ENCODE measurements around the gene CAMK2A. TPM values are rescaled to one million over a fixed set of nuclear protein-coding genes. Genes with fewer than 3 reads are reported as not detected.

Gene CAMK2A
- total and polyA plus RNA-seq, 2 donors: 0.09 to 0.39 TPM

GRCh38 chr5:150297934-150298595 is 8.5 kb upstream of the CAMK2A start:
- Histone ChIP-seq H3K36me3 (ENCODE audit: control insufficient read depth in 2 of 2, insufficient read depth in 2 of 2, low read length in 1 of 2) (no peaks in the 10 kb centered on the region), H3K9me3 (ENCODE audit: control insufficient read depth in 2 of 2, insufficient read depth in 1 of 2, low read length in 1 of 2) (no peaks in the 10 kb centered on the region), H3K27me3 (ENCODE audit: control insufficient read depth in 2 of 2, insufficient read depth in 1 of 2, low read length in 1 of 2) (peaks cover 14 to 37% of the 10 kb centered on the region in 2 donors), H3K4me1 (ENCODE audit: control insufficient read depth in 2 of 2, insufficient read depth in 2 of 2, low read length in 2 of 2) (peaks cover 0 to 7% of the 10 kb centered on the region in 2 donors), H3K4me3 (ENCODE audit: low read length in 2 of 2) (no peak overlapping the region), H3K27ac (ENCODE audit: low read depth in 1 of 2, low read length in 1 of 2) (no peak overlapping the region)
- 96% methylated on average over 31 of the region's 31 CpGs for WGBS
- no peak for DNase-seq (ENCODE audit: low read depth in 6 of 9, low spot score in 9 of 9)

GRCh38 chr5:150297236-150297890 is 7.8 kb upstream of the CAMK2A start:
- Histone ChIP-seq H3K4me1 (ENCODE audit: control insufficient read depth in 2 of 2, insufficient read depth in 2 of 2, low read length in 2 of 2) (peaks cover 0 to 5% of the 10 kb centered on the region in 2 donors), H3K9me3 (ENCODE audit: control insufficient read depth in 2 of 2, insufficient read depth in 1 of 2, low read length in 1 of 2) (no peaks in the 10 kb centered on the region), H3K27me3 (ENCODE audit: control insufficient read depth in 2 of 2, insufficient read depth in 1 of 2, low read length in 1 of 2) (peaks cover 7 to 30% of the 10 kb centered on the region in 2 donors), H3K4me3 (ENCODE audit: low read length in 2 of 2) (no peak overlapping the region), H3K36me3 (ENCODE audit: control insufficient read depth in 2 of 2, insufficient read depth in 2 of 2, low read length in 1 of 2) (no peaks in the 10 kb centered on the region), H3K27ac (ENCODE audit: low read depth in 1 of 2, low read length in 1 of 2) (no peak overlapping the region)
- WGBS: 98% methylated on average over 36 of the region's 36 CpGs
- DNase-seq (ENCODE audit: low read depth in 6 of 9, low spot score in 9 of 9): no peak

GRCh38 chr5:150296496-150296895 is 6.9 kb upstream of the CAMK2A start:
- DNase-seq (ENCODE audit: low read depth in 6 of 9, low spot score in 9 of 9): no peak

GRCh38 chr5:150295741-150296486 is 6.3 kb upstream of the CAMK2A start:
- H3K4me3 ChIP-seq (ENCODE audit: low read length in 2 of 2): no peak overlapping the region
- DNase-seq (ENCODE audit: low read depth in 6 of 9, low spot score in 9 of 9): no peak
- no peaks in the 10 kb centered on the region for H3K9me3 ChIP-seq (ENCODE audit: control insufficient read depth in 2 of 2, insufficient read depth in 1 of 2, low read length in 1 of 2)
- no peak overlapping the region for H3K27ac ChIP-seq (ENCODE audit: low read depth in 1 of 2, low read length in 1 of 2)
- H3K4me1 ChIP-seq (ENCODE audit: control insufficient read depth in 2 of 2, insufficient read depth in 2 of 2, low read length in 2 of 2): peaks cover 0 to under 1% of the 10 kb centered on the region in 2 donors
- peaks cover 0 to 23% of the 10 kb centered on the region in 2 donors for H3K27me3 ChIP-seq (ENCODE audit: control insufficient read depth in 2 of 2, insufficient read depth in 1 of 2, low read length in 1 of 2)
- no peaks in the 10 kb centered on the region for H3K36me3 ChIP-seq (ENCODE audit: control insufficient read depth in 2 of 2, insufficient read depth in 2 of 2, low read length in 1 of 2)
- 92% methylated on average over 17 of the region's 17 CpGs for WGBS

More at GRCh38 chr5:150296496-150296895, 6.9 kb upstream of the CAMK2A start:
- Histone ChIP-seq H3K4me3 (ENCODE audit: low read length in 2 of 2) (no peak overlapping the region), H3K36me3 (ENCODE audit: control insufficient read depth in 2 of 2, insufficient read depth in 2 of 2, low read length in 1 of 2) (no peaks in the 10 kb centered on the region), H3K27me3 (ENCODE audit: control insufficient read depth in 2 of 2, insufficient read depth in 1 of 2, low read length in 1 of 2) (peaks cover 0 to 24% of the 10 kb centered on the region in 2 donors), H3K27ac (ENCODE audit: low read depth in 1 of 2, low read length in 1 of 2) (no peak overlapping the region), H3K4me1 (ENCODE audit: control insufficient read depth in 2 of 2, insufficient read depth in 2 of 2, low read length in 2 of 2) (peaks cover 0 to 5% of the 10 kb centered on the region in 2 donors), H3K9me3 (ENCODE audit: control insufficient read depth in 2 of 2, insufficient read depth in 1 of 2, low read length in 1 of 2) (no peaks in the 10 kb centered on the region)
- 96% methylated on average over 7 of the region's 7 CpGs for WGBS

GRCh38 chr5:150295172-150295634 is 5.6 kb upstream of the CAMK2A start:
- H3K27me3 ChIP-seq (ENCODE audit: control insufficient read depth in 2 of 2, insufficient read depth in 1 of 2, low read length in 1 of 2): peaks cover 0 to 16% of the 10 kb centered on the region in 2 donors
- DNase-seq (ENCODE audit: low read depth in 6 of 9, low spot score in 9 of 9): no peak
- H3K36me3 ChIP-seq (ENCODE audit: control insufficient read depth in 2 of 2, insufficient read depth in 2 of 2, low read length in 1 of 2): no peaks in the 10 kb centered on the region
- no peaks in the 10 kb centered on the region for H3K4me1 ChIP-seq (ENCODE audit: control insufficient read depth in 2 of 2, insufficient read depth in 2 of 2, low read length in 2 of 2)
- 93% methylated on average over 10 of the region's 10 CpGs for WGBS
- H3K4me3 ChIP-seq (ENCODE audit: low read length in 2 of 2): no peak overlapping the region
- no peak overlapping the region for H3K27ac ChIP-seq (ENCODE audit: low read depth in 1 of 2, low read length in 1 of 2)
- H3K9me3 ChIP-seq (ENCODE audit: control insufficient read depth in 2 of 2, insufficient read depth in 1 of 2, low read length in 1 of 2): no peaks in the 10 kb centered on the region

GRCh38 chr5:150294551-150295071 is 5.0 kb upstream of the CAMK2A start:
- Histone ChIP-seq H3K36me3 (ENCODE audit: control insufficient read depth in 2 of 2, insufficient read depth in 2 of 2, low read length in 1 of 2) (no peaks in the 10 kb centered on the region), H3K27ac (ENCODE audit: low read depth in 1 of 2, low read length in 1 of 2) (no peak overlapping the region), H3K27me3 (ENCODE audit: control insufficient read depth in 2 of 2, insufficient read depth in 1 of 2, low read length in 1 of 2) (peaks cover 0 to 17% of the 10 kb centered on the region in 2 donors), H3K4me1 (ENCODE audit: control insufficient read depth in 2 of 2, insufficient read depth in 2 of 2, low read length in 2 of 2) (no peaks in the 10 kb centered on the region), H3K4me3 (ENCODE audit: low read length in 2 of 2) (no peak overlapping the region), H3K9me3 (ENCODE audit: control insufficient read depth in 2 of 2, insufficient read depth in 1 of 2, low read length in 1 of 2) (no peaks in the 10 kb centered on the region)
- DNase-seq (ENCODE audit: low read depth in 6 of 9, low spot score in 9 of 9): no peak
- WGBS: 88% methylated on average over 10 of the region's 10 CpGs

GRCh38 chr5:150293091-150293941 is 3.7 kb upstream of the CAMK2A start:
- no peak for DNase-seq (ENCODE audit: low read depth in 6 of 9, low spot score in 9 of 9)

More at GRCh38 chr5:150293091-150293941, 3.7 kb upstream of the CAMK2A start:
- peaks cover 0 to 19% of the 10 kb centered on the region in 2 donors for H3K27me3 ChIP-seq (ENCODE audit: control insufficient read depth in 2 of 2, insufficient read depth in 1 of 2, low read length in 1 of 2)
- WGBS: 90% methylated on average over 19 of the region's 19 CpGs
- no peak overlapping the region for H3K27ac ChIP-seq (ENCODE audit: low read depth in 1 of 2, low read length in 1 of 2)
- H3K4me1 ChIP-seq (ENCODE audit: control insufficient read depth in 2 of 2, insufficient read depth in 2 of 2, low read length in 2 of 2): no peaks in the 10 kb centered on the region
- H3K36me3 ChIP-seq (ENCODE audit: control insufficient read depth in 2 of 2, insufficient read depth in 2 of 2, low read length in 1 of 2): no peaks in the 10 kb centered on the region
- no peak overlapping the region for H3K4me3 ChIP-seq (ENCODE audit: low read length in 2 of 2)
- H3K9me3 ChIP-seq (ENCODE audit: control insufficient read depth in 2 of 2, insufficient read depth in 1 of 2, low read length in 1 of 2): no peaks in the 10 kb centered on the region
